GM21390 (cell line): Measurements from ENCODE around the gene PACS2.
"Not testable (repeated sequence)": the region's sequence is repeated elsewhere in the genome, so short reads cannot be mapped to it uniquely, and the experiment has no call there.

Source experiments
- ATAC-seq: cut with Tn5 transposase; IDR thresholded peaks from one replicate; pipeline ENCODE4 v1.9.1; 2021; ENCODE audit not compliant: unreplicated experiment

PACS2 gene

GRCh38 chr14:105314287-105315200 is at the start of gene PACS2:
Gene PACS2, plus strand, starts transcription at chr14:105314748. Its CDS starts 171 bp downstream, at chr14:105314919.
- ATAC-seq, result peak; percentile 42

GRCh38 chr14:105267820-105268548 is 46.6 kb upstream of the PACS2 start:
- ATAC-seq, result no peak

DNA sequence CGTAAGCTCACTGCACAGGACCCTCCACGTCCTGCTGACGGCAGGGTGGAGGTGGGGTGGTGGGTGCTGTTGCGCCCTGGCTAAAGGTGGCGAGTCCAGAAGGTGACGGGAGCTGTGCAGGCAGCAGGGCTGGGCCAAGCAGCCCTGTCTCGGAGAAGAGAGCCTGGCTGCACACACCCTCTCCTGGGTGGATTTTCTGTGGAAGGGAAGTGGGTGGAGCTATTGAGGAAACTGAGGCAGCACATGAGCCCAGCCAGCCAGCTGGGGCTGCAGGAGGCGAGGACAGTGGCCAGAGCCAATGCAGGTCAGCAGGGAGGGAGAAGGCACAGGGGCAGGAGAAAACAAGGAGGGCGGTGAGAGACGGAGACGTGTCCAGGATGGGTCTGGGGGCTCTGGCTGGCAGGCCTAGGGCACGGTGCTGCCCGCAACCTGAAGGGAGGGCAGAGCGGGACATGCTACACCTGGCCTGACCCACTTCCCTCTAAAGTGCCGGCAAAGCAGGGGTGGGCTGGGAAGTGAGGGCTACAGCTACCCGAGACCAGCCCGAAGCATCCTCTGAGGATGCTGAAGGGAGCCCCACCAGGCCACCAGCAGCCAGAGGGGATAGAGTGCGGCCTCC is 45.7 kb upstream of the PACS2 start:
- no peak for ATAC-seq

DNA sequence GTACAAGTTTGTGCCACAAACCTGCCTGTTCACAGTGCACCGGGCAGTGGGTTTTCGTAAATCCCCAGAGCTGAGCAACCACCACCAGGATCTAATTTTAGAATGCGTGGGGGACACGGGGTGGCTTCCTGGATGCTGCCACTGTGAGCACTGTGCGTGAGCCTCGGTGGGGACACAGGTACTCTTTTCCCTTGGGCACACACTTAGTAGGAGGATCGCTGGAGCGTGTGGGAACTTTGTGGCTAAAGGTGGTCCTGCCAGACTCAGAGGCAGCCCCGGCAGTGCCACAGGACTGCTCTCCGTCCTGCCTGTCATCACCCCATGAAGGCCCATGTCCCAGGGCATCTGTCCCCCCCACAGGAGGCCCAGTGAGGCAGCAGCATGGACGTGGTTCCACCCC is 45.1 kb upstream of the PACS2 start:
- ATAC-seq, result no peak

GRCh38 chr14:105271224-105271890 is 43.2 kb upstream of the PACS2 start:
- ATAC-seq, result no peak

DNA sequence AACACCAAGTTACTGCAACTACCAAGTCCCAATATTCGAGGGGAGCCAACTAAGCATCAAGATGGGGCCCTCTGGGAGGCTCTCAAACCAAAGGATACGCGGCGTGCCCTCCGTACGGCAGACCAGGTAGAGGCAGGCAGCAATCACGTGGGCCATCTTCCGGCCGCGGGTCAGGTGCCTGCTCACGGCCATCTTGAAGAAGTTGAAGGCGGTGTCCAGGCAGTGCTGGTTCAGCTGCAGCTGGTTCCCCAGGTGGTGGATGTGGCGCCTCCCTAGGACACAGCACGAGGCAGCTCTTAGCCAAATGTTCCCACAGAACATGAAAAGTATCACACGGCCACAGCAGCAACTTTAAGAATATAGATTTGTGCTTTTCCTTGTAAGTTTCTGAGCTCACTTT is 41.9 kb upstream of the PACS2 start:
- no peak for ATAC-seq

DNA sequence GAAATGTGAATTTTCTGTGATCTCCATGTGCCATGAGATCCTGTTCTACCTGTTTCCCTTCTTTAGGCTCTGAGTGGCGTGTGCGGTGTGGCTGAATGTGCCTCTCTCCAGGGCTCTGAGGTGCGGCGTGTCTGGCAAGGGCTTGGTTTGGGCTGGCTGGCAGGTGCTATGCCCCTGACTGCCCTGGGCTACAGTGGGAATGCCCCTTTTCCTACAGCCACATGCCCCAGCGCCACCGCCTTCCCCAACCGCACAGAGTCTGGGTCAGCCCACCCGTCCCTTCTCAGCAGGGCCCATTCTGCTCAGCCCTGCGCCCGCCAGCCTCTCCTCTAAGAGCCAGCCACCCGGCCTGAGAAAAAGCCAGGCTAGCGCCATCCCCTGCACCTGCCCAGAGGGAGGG is 41.5 kb upstream of the PACS2 start:
- no peak for ATAC-seq

- ATAC-seq, result no peak
Observed at GRCh38 chr14:105274637-105275036, 39.9 kb upstream of the PACS2 start.

DNA sequence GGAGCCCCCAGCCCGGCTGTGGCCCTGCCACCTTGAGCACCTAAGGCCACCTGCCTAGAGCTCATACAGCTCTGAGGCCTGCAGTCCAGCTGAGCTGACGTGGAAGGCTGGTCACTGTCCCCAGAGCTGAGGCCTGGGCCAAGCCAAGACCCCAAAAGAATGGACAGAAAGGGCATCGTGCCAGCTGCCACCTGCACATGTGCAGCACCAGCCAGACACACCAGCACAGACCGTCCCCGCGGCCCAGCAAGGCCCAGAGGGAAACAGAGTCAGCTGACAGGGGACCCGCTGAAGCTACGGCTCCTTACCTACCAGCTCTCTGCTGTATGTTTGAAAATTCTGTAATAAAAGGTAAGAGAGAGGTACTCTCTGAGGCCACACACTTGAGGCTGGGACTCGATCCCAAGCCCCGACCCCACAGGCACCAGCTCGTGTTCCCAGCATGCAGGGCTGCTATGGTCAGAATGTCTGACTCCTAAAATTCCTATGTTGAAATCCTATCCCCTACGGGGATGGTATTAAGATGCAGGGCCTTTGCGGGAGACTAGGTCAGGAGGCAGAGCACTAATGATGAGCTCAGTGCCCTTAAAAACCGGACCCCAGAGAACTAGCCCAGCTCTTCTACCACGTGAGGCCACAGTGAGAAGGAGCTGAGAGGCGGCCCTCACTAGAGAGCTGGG is 39.1 kb upstream of the PACS2 start:
- ATAC-seq, result no peak

DNA sequence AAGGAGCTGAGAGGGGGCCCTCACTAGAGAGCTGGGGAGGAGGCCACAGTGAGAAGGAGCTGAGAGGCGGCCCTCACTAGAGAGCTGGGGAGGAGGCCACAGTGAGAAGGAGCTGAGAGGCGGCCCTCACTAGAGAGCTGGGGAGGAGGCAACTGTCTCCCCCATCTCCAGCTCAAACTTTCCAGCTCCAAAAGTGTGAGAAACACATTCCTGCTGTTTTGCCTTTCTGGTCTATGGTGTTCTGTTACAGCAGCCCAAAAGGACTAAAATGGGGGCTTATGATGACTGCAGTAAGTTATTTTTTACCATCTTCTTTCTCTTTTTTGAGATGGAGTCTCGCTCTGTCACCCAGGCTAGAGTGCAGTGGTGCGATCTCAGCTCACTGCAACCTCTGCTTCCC is 37.1 kb upstream of the PACS2 start:
- ATAC-seq, result not testable (repeated sequence)

DNA sequence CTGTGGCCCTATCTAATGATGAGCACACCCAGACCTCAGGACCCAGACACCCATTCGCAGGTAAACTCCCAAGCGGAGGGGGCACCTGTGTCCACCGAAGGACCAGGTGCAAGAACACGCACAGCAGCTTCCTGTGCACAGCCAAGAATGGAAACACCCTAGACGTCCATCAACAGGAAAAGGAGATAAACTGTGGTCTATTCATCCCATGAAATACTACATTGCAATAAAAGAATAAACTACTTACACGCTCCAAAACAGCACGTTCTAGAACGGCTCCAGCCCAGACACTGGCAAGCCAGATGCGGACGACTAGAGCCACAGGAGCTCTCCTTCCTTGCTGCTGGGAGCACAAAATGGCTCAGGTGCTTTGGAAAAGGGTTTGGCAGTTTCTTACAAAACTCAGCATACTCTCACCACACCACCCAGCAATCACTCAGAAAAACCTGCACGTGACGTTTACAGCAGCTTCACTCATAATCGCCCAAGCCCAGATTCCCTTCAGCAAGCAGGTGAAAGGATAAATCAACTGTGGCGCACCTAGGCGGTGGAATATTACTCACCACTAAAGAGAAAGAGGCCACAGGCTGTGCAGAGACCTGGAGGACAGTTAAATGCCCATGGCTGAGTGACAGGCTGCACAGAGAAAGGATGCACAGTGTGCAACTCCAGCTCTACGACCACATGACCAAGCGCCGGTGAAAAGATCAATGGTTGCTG is 34.7 kb upstream of the PACS2 start:
- no peak for ATAC-seq

- ATAC-seq, result no peak
Observed at GRCh38 chr14:105280525-105280924, 34.0 kb upstream of the PACS2 start.

DNA sequence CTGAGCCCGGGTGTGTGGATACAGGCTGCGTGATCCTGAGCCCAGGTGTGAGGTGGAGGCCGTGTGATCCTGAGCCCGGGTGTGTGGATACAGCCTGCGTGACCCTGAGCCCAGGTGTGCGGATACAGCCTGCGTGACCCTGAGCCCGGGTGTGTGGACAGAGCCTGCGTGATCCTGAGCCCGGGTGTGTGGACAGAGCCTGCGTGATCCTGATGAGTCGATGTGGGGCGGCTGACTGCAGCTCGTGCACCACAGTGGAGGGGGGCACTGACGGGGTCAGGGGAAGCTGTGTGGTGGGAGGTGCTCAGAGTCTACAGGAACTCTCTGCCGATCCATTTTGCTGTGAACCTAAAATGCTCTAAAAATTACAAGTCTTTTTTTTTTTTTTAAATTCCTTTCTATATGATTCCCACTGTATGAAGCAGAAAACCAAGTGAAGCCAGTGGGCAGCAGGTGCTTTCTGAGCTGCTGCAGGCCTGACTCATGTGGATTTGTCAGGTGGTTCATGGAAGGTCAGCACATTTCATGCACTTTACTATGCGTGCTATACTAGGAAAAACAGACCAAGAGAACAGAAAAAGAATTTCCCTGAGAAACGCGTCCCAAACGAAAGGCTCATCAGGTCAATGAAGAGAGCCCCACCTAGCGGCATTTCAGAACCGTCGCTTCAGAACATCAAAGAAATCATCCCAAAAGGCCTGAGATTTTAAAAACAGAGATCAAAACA is 33.0 kb upstream of the PACS2 start:
- ATAC-seq, result no peak

GRCh38 chr14:105282098-105282725 is 32.3 kb upstream of the PACS2 start:
- no peak for ATAC-seq

DNA sequence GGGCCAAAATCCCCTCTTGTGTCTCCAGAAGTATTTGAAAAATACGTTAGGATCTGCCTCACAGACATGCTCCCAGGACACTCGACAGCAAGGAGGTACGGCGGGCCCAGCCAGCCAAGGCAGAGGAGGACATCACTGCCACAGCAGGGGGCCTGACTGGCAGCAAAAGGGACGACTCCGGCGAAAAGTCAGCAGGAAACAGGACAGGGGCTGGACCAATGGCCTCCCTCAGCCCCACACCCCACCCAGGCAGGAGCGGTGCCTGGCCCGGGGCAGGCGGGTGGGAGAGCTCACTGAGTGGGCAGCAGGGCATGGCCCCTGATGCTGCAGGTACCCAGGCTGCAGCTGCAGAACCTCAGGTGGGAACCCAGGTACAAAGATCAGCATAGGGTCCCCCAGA is 31.5 kb upstream of the PACS2 start:
- no peak for ATAC-seq

DNA sequence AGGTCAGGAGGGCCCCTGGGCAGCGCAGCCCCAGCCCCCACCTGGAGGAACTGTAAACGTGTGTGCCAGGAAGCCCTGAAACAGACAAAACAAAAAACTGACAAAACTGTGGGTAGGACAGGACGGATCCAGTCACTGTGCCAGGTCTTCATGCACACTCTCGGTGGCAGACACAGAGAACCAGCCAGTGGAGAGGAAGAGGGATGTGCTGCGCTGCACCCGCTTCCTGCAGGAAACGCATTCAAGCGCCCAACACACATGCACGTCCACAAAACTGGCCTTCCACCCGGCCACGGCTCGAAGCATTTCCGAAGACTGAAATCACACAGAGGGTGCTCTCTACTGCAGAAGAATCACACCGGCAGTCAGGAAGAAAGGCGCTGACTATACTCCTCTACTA is 30.6 kb upstream of the PACS2 start:
- no peak for ATAC-seq

DNA sequence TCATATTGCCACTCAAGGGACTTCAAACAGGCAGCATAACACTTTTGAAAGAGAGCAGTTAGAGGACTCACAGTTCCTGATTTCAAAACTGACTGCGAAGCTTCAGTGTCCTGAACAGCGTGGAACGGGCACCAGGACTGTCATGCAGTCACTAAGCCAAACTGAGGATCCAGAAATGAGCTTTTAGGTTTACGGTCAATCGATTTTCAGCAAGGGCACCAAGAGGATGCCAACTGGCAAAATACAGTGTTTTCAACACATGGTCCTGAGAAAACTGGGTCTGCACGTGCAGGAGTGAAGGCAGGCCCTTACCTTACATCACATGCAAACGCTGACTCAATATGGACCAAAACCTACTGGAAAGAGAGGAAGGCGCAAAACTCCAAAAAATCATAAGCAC is 29.4 kb upstream of the PACS2 start:
- no peak for ATAC-seq

DNA sequence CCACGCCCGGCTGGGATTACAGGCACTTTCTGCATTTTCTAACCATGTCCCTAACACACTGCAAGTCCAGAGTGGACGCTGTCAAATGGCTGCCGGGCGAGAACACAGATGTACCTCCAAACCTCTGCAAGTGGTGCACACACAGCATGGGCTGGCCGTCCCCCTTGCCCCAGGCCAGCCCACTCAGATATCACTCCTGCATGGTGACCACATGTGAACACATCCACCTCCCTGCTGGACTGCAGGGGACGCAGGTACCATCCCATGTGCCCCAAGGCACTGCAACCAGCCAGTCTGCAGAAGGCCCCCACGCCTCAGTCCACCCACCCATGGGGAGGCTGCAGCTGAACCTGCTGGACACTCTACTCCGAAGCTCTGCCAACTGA is 27.8 kb upstream of the PACS2 start:
- no peak for ATAC-seq
